ENCODE measurements around the gene TMEM190.

TMEM190 gene

GRCh38 chr19:55384131-55384919 lies 7.7 kb downstream of the TMEM190 start, which contains the start of gene TMEM238:
Gene TMEM238 (minus strand): TSS chr19:55384292. CDS start chr19:55384259, 33 bp downstream.
- no peak for DNase-seq (ENCODE audit: low read depth)
- H3K4me3 ChIP-seq (ENCODE audit: low read depth, low read length) = peak within 1 kb of the TSS; percentile 89
- TF ChIP-seq, protein P1, sequence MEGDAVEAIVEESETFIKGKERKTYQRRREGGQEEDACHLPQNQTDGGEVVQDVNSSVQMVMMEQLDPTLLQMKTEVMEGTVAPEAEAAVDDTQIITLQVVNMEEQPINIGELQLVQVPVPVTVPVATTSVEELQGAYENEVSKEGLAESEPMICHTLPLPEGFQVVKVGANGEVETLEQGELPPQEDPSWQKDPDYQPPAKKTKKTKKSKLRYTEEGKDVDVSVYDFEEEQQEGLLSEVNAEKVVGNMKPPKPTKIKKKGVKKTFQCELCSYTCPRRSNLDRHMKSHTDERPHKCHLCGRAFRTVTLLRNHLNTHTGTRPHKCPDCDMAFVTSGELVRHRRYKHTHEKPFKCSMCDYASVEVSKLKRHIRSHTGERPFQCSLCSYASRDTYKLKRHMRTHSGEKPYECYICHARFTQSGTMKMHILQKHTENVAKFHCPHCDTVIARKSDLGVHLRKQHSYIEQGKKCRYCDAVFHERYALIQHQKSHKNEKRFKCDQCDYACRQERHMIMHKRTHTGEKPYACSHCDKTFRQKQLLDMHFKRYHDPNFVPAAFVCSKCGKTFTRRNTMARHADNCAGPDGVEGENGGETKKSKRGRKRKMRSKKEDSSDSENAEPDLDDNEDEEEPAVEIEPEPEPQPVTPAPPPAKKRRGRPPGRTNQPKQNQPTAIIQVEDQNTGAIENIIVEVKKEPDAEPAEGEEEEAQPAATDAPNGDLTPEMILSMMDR (IDR thresholded peaks at IDR 0.05; ENCODE audit: control insufficient read depth, extremely low read depth, insufficient read depth) = no peak

- DNase-seq (ENCODE audit: low read depth) = peak; percentile 82
- TF ChIP-seq, protein P1 (IDR thresholded peaks at IDR 0.05; ENCODE audit: control insufficient read depth, extremely low read depth, insufficient read depth) = no peak
- peak overlapping the region; percentile 89 for H3K4me3 ChIP-seq (ENCODE audit: low read depth, low read length)
Observed at GRCh38 chr19:55384920-55385723, 8.5 kb downstream of the TMEM190 start.

- peak within 1 kb of the TSS; percentile 89 for H3K4me3 ChIP-seq (ENCODE audit: low read depth, low read length)
- DNase-seq (ENCODE audit: low read depth) = peak; percentile 92
- TF ChIP-seq, protein P1 (IDR thresholded peaks at IDR 0.05; ENCODE audit: control insufficient read depth, extremely low read depth, insufficient read depth) = no peak
Observed at GRCh38 chr19:55385724-55386492, 9.3 kb downstream of the TMEM190 start, which contains the start of gene RPL28. Gene RPL28 (plus strand): TSS chr19:55385932. CDS start chr19:55386358, 426 bp downstream.

DNA sequence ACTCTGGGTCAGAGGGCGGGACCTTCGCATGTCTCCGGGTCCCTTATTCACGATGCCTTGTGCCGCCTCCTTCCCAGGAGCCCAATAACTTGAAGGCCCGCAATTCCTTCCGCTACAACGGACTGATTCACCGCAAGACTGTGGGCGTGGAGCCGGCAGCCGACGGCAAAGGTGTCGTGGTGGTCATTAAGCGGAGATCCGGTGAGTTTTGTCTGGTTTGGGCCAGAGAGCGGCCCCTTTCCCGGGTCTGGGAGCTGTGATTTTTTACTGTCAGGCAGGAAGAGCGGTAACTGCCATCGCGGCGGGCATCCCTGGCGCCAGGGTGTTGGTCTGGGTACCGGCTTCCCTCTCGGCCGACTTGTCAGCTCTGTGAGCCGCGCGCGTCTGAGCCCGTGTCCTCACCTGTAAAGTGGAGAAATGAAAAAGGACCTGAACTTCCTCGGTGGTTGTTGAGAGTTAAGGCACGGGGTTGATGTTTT lies 9.9 kb downstream of the TMEM190 start:
- no peak for DNase-seq (ENCODE audit: low read depth)
- TF ChIP-seq, protein P1 (IDR thresholded peaks at IDR 0.05; ENCODE audit: control insufficient read depth, extremely low read depth, insufficient read depth) = no peak
- peak overlapping the region; percentile 89 for H3K4me3 ChIP-seq (ENCODE audit: low read depth, low read length)

DNA sequence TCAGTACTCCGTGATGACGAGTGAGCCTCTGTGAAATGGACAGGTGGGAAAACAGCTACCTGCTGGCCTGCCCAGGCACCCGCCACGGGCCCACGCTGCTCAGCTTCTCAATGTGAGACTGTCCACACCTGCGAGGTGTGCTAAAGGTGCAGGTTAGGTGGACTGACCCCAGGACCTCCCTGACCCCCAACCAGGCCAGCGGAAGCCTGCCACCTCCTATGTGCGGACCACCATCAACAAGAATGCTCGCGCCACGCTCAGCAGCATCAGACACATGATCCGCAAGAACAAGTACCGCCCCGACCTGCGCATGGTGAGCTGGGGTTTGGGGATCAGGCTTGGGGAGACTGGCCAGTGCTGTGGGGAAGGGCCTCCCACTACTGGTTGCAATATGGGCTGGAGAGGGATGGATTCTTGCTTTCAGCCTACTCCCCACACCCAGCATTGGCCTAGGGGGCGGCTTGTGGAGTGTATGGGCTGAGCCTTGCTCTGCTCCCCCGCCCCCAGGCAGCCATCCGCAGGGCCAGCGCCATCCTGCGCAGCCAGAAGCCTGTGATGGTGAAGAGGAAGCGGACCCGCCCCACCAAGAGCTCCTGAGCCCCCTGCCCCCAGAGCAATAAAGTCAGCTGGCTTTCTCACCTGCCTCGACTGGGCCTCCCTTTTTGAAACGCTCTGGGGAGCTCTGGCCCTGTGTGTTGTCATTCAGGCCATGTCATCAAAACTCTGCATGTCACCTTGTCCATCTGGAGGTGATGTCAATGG lies 11.3 kb downstream of the TMEM190 start:
- TF ChIP-seq, protein P1 (IDR thresholded peaks at IDR 0.05; ENCODE audit: control insufficient read depth, extremely low read depth, insufficient read depth) = no peak
- H3K4me3 ChIP-seq (ENCODE audit: low read depth, low read length) = peak overlapping the region; percentile 89
- DNase-seq (ENCODE audit: low read depth) = no peak
